ENCODE results near the gene SLC25A34.
"Not testable (repeated sequence)": the region's sequence is repeated elsewhere in the genome, so short reads cannot be mapped to it uniquely, and the experiment has no call there.

SLC25A34 gene

GRCh38 chr1:15696956-15697521 is 39.0 kb upstream of the SLC25A34 start:
- TF ChIP-seq, protein P1, sequence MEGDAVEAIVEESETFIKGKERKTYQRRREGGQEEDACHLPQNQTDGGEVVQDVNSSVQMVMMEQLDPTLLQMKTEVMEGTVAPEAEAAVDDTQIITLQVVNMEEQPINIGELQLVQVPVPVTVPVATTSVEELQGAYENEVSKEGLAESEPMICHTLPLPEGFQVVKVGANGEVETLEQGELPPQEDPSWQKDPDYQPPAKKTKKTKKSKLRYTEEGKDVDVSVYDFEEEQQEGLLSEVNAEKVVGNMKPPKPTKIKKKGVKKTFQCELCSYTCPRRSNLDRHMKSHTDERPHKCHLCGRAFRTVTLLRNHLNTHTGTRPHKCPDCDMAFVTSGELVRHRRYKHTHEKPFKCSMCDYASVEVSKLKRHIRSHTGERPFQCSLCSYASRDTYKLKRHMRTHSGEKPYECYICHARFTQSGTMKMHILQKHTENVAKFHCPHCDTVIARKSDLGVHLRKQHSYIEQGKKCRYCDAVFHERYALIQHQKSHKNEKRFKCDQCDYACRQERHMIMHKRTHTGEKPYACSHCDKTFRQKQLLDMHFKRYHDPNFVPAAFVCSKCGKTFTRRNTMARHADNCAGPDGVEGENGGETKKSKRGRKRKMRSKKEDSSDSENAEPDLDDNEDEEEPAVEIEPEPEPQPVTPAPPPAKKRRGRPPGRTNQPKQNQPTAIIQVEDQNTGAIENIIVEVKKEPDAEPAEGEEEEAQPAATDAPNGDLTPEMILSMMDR (IDR thresholded peaks at IDR 0.05; ENCODE audit: low read depth, low read length): no peak
- DNase-seq (ENCODE audit: low read depth in 2 of 2): no peak
- H3K4me3 ChIP-seq (replicated peaks in 1 of 2; ENCODE audit: low read depth in 2 of 2, low read length in 2 of 2): no peak overlapping the region

- TF ChIP-seq, protein P1 (IDR thresholded peaks at IDR 0.05; ENCODE audit: low read depth, low read length): no peak
- no peak for DNase-seq (ENCODE audit: low read depth in 2 of 2)
These were observed 37.9 kb upstream of the SLC25A34 start for GRCh38 chr1:15698201-15698600.

DNA sequence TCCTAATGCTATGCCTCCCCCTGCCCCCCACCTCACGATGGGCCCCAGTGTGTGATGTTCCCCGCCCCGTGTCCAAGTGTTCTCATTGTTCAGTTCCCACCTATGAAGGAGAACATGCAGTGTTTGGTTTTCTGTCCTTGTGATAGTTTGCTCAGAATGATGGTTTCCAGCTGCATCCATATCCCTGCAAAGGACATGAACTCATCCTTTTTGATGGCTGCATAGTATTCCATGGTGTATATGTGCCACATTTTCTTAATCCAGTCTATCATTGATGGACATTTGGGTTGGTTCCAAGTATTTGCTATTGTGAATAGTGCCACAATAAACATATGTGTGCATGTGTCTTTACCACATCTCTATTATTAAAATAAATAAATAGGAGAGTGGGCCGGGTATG is 36.7 kb upstream of the SLC25A34 start:
- DNase-seq (ENCODE audit: low read depth in 2 of 2); H3K4me3 ChIP-seq (replicated peaks in 1 of 2; ENCODE audit: low read depth in 2 of 2, low read length in 2 of 2): not testable (repeated sequence)

More at GRCh38 chr1:15698201-15698600, 37.9 kb upstream of the SLC25A34 start:
- no peak overlapping the region for H3K4me3 ChIP-seq (replicated peaks in 1 of 2; ENCODE audit: low read depth in 2 of 2, low read length in 2 of 2)

DNA sequence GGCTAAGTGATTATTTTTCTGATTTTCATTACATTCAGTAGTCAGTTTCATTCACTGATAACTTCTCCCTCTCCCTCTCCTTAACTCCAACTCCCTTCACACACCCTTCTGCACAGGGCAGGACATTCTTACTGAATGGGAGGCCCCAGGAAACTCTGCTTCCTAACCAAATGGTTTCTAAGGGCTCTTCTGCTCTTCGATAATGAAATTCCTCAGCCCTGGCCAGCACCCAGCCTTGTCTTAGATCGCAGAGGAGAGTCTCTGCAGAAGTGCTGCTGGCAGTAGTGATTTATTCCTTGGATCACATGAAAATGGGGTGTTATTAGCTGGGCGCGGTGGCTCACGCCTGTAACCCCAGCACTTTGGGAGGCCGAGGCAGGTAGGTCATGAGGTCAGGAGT is 35.5 kb upstream of the SLC25A34 start:
- peak in 1 of 2 donors; percentile 86 for DNase-seq (ENCODE audit: low read depth in 2 of 2)
- TF ChIP-seq, protein P1 (IDR thresholded peaks at IDR 0.05; ENCODE audit: low read depth, low read length): no peak
- H3K4me3 ChIP-seq (replicated peaks in 1 of 2; ENCODE audit: low read depth in 2 of 2, low read length in 2 of 2): no peak overlapping the region

DNA sequence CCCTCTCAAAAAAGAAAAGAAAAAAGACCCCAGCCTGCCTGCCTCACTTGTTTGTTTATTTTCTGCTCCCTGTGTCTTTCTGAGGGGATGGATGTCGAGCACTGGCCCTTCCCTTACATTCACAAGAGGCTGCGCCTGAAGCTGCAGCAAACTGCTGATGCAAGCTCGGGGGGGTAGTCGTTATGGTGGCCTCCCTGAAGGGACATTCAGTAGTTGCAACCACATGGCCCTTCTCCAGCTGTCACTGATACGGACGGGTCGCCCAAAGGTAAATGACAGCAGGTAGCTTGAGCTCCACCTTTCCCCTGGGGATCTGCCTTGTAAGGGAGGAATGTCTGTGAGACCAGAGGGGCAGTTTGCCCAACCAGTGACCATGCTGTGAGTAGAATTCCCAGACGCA is 34.3 kb upstream of the SLC25A34 start:
- no peak overlapping the region for H3K4me3 ChIP-seq (replicated peaks in 1 of 2; ENCODE audit: low read depth in 2 of 2, low read length in 2 of 2)
- DNase-seq (ENCODE audit: low read depth in 2 of 2): no peak

DNA sequence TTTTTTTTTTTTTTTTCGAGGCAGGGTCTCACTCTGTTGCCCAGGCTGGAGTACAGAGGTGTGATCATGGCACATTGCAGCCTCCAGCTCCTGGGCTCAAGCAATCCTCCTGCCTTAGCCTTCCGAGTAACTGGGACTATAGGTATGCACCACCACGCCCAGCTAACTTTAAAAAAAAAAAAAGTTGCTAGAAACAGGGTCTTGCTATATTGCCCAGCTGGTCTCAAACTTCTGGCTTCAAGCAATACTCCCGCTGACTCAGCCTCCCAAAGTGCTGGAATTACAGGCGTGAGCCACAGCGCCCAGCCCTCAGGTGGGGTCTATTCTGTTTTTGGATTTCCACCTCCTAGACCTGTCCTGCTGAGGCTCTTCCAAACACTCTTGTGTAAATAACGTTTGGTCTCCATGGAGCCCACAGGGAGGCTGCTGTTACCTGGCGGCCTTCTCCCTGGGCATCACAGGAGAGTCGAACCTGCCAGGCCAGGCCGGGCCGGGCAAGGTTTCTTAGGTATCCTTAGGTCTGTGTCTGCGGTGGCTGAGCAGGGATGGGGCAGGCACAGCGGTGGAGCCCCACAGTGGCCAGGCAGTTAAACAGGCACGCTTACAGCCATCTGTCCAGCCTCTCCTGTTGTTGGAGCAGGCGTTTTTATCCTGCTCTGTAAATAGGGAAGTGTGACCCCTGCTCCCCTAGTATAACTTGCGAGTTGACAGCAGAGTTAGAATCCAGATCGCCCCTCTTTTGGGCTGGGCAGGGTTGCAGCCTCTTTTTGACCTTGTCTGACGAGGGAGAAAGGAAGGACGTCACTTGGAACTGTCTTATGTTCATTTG is 33.1 kb upstream of the SLC25A34 start:
- TF ChIP-seq, protein P1 (IDR thresholded peaks at IDR 0.05; ENCODE audit: low read depth, low read length): peak; percentile 45
- H3K4me3 ChIP-seq (replicated peaks in 1 of 2; ENCODE audit: low read depth in 2 of 2, low read length in 2 of 2): no peak overlapping the region
- DNase-seq (ENCODE audit: low read depth in 2 of 2): peak in 1 of 2 donors; percentile 43

More for the DNA sequence above, 34.3 kb upstream of the SLC25A34 start:
- TF ChIP-seq, protein P1 (IDR thresholded peaks at IDR 0.05; ENCODE audit: low read depth, low read length): no peak

DNA sequence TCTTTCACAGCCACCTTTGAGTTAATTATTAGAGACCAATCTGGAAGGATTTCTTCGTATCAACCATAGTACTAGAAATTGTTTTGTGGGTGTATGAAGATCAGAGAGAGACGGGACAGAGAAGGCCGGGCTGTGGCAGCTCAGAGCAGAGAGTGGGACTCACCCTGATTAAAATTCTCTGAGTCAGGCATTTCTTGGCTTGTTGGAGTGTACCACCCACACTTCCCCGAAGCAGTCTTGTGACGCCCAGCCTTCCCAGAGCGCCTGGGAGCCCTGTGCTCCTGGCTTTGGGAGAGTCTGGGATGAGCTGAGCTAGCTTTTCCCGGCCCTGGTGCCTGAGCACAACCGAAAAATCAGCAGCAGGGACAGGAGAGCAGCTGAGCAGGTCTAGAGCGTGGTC is 32.5 kb upstream of the SLC25A34 start:
- peak; percentile 87 to 96 for DNase-seq (ENCODE audit: low read depth in 2 of 2)
- H3K4me3 ChIP-seq (replicated peaks in 1 of 2; ENCODE audit: low read depth in 2 of 2, low read length in 2 of 2): peak overlapping the region in 1 of 2 donors; percentile 8
- TF ChIP-seq, protein P1 (IDR thresholded peaks at IDR 0.05; ENCODE audit: low read depth, low read length): no peak

Data from cardiac fibroblast (primary cell).